Body of pancreas (tissue), 4 donors: ENCODE results near the gene AATF.

Experiments used
- CTCF ChIP-seq, 7 experiments: fragments of 450-650 bp in 4 of 7; fragments of 200-600 bp in 3 of 7; sonication (generic) in 3 of 7; IDR thresholded peaks; one replicate each; pipeline ENCODE4 v1.5.1; 2016 to 2019; ENCODE audit warnings: antibody characterized with exemption in 7 of 7
- POLR2A ChIP-seq, 3 donors: fragments of 450-650 bp; IDR thresholded peaks; one replicate each; pipeline ENCODE4 v1.6.1; 2016; ENCODE audit warnings: antibody characterized with exemption in 3 of 3, mild to moderate bottlenecking in 2 of 3

GRCh38 chr17:36930583-36930900 is 18.2 kb upstream of the AATF start:
- TF ChIP-seq CTCF (IDR thresholded peaks at IDR 0.05) (no peak), POLR2A (IDR thresholded peaks at IDR 0.05) (no peak)
